Stimulated activated CD4-positive, alpha-beta T cell treated with anti-CD3 and anti-CD28 coated beads, Interleukin-1b, Interleukin-23, amount 100 ng/mL, for 48 hours (primary cell): Measurements from ENCODE around the gene RBM19.

Source experiments
- DNase-seq: peaks from one replicate; pipeline ENCODE4 v3.0.0-alpha.2; 2020

Gene RBM19

GRCh38 chr12:113766879-113767878 is 198.9 kb downstream of the RBM19 start:
- DNase-seq = no peak
